ENCODE results near the gene CDH12.
"Not testable (repeated sequence)": the region's sequence is repeated elsewhere in the genome, so short reads cannot be mapped to it uniquely, and the experiment has no call there.

The CDH12 gene

DNA sequence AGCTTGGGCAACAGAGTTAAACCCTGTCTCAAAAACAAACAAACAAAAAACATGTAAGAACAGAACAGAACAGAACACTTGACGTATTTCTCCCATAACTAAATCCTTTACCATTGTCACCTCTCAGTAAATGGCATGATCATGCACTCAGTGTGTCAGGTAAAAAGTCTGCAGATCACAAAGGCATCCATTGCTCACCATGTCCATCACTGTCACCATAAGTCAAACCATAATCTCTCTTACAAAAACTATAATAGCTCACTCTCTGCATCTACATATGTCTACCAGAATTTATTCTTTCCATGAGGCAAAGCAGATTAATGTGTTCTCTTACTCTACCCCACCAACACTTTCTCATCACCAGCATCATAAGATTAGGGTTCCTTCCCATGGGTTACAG lies 387.5 kb downstream of the CDH12 start:
- no peak for DNase-seq (ENCODE audit: low read depth, low spot score)

DNA sequence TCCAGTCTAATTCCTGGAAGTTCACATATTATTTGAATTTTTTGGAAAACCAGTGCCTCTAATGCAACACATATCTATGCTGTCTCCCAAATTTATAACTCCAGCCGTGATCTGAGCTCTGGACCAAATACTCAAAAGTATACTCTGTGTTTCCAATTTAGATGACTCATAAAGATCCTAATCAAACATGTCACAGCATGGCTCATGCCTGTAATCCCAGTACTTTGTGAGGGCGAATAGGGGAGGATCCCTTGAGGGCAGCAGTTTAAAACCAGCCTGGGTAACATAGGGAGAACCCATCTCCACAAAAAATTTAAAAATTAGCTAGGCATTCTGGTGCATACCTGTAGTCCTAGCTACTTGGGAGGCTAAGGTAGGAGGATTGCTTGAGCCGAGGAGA lies 388.0 kb downstream of the CDH12 start:
- DNase-seq (ENCODE audit: low read depth, low spot score), result no peak

DNA sequence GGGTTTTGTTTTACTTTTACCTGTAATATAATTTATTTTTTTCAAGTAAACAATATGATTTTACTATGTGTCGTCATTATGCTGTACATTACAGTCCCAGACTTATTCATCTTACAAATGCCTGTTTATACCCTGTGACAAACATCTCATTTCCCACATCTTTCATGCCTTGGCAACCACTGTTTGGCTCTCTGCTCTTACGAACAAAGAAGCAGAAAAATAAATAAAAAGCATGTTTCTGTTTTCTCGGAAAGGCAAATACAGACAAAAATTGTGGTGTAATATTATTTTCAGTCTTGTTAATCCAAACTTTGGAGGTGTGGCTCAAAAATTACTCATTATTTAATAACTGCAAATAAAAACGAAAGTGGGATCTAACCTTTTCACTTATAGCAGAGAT lies 393.0 kb downstream of the CDH12 start:
- no peak for DNase-seq (ENCODE audit: low read depth, low spot score)

DNA sequence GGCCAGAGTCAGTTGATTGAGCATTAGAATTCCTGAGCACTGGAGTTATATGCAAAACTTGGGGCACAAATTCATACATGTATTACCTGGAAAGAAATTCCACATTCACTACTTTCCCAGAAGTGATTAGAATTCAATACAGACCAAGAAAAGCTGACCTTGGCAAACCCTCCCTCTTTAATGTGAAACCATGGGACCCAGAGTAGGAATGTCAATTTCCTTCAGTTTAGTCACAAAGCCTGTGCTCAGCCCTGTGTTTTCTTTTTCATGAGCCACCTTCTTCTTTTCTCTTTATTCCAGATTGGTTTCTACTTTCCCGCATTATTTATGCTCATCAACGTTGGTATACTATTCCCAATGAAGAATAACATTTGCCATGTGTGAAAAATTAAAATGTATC lies 420.2 kb downstream of the CDH12 start:
- no peak for DNase-seq (ENCODE audit: low read depth, low spot score)

DNA sequence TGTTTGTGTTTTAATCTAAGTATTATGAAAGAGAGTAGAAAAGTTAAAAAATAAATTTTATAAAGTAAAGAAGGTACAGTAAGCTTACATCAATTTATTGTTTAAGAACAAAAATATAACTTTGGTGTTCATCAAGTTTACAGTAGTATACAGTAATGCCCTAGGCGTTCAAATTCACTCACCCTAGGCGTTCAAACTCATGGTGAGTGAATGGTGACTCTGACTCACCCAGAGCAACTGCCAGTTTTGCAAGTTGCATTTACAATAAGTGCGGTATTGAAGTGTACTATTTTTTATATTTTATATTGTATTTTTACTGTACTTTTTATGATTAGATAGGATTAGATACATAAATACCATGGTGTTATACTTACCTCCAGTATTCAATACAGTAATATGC lies 421.3 kb downstream of the CDH12 start:
- DNase-seq (ENCODE audit: low read depth, low spot score), result no peak

DNA sequence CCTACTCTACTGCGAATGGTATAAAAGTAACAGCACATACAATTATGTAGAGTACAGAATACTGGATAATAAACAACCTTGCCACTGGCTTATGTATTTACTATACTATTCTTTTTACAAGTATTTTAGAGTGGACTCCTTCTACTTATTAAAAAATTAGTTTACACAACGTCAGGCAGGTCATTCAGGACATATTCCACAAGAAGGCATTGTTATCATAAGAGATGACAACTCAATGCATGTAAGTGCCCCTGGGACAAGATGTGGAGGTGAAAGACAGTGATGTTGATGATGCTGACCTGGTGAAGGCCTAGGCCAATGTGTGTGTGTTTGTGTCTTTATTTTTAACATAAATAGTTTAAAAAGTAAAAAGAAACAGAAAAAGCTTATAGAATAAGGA lies 421.7 kb downstream of the CDH12 start:
- DNase-seq (ENCODE audit: low read depth, low spot score), result no peak

DNA sequence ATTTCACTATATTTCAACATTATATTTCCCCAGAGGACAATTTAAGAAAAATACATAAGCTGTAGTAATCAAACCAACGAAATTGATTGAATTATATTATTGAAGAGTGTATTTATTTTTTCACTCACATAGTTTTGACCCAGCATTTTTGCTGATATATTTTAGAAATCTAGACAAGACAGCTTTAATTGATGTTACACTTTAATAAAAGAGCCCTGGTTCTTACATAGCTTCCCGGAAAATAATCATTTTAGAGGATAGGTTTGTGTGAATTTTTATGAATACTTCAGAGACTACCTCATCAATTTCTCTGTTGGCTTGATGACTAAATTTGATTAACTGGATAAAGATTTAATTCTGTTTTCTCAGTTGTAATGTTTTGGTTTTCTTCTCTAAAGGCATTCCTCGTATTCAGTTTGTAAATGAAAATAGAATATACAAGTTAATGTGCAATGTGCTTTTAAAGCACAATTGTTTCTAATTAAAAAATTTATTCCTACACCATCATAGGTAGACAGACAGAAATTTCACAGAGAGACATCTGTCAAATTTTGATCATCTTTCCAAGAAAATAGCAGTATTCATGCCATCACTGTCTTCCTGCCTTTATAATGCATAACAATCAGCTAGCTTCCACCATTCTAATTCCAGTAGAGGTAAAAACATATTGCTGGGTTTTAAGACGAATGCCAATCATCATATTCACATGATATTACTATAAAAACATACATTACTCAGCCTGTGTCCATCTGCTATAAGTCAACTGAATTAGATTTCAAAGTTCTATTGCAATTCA lies 441.4 kb downstream of the CDH12 start:
- DNase-seq (ENCODE audit: low read depth, low spot score), result no peak

DNA sequence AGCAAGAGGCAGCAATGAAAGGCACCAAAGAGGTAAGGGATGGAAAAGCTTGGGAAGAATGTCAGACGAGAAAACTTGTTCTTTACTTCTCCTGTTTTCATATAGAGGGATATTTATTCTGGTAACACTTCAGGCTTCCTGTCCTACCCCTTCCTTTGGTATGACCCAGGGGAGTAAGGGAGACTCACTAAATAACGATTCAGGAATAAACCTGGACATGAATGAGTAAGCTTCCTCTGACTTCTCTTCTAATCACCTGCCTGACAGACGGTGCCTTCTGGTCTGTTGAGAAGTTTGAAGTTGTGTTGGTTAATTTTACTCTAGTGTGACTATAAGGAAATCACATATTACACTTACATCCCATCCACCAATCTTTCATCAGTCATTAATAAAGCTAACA lies 461.2 kb downstream of the CDH12 start:
- no peak for DNase-seq (ENCODE audit: low read depth, low spot score)

DNA sequence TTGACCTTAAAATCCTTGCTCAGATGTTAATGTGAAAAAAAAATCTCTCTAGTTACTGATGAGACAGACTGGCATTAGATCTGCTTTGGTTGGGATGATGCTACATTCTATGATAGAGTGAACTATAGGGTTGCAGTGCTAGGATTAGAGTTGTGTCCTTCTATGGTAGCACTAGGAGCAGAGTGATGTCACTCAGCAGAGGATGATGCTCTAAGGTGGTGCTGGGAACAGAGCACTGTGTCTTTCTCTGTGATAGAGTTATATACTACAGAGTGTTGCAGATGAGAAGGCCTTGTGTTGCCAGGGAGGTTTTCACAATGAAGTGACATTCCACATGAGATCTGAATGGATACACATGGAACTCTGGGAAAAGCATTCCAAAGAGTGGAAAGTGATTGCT lies 462.3 kb downstream of the CDH12 start:
- no peak for DNase-seq (ENCODE audit: low read depth, low spot score)

DNA sequence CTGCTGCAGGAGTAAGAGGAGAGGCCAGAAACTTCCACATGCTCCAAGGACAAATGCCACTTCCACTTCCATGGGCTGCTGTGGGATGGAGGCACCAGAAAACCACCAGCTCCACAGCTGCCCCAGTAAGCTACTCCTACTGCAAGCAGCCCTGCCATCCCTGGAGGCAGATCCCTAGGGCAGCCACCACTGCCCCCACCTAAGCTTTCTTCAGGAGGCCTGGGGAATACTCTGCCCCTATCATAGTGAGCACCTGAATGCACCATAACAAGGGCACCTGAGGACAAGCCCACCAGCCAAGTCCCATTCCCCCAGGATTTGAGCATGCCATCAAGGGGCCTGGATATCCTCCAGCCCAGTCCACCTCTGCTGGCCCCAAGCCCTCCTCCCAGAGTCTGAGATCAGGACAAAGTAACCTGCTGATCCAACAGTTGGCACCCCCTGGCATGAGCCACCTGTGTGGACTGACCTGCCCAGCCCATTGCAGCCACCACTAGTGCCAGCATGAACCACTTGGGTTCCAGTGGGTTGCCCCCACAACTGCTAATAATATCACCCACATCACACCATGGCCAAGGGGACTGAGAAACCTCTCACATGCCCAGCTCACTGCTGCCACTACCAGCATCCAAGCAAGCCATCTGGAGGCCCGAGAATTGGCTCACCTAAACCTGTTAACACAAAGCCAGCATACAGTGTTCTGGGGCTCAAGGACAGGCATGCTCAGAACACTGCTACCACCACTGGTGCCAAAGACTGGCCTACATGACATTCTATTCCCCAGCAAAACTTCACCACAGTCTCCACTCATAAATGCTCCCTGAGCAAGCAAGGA lies 480.1 kb downstream of the CDH12 start:
- DNase-seq (ENCODE audit: low read depth, low spot score), result no peak

DNA sequence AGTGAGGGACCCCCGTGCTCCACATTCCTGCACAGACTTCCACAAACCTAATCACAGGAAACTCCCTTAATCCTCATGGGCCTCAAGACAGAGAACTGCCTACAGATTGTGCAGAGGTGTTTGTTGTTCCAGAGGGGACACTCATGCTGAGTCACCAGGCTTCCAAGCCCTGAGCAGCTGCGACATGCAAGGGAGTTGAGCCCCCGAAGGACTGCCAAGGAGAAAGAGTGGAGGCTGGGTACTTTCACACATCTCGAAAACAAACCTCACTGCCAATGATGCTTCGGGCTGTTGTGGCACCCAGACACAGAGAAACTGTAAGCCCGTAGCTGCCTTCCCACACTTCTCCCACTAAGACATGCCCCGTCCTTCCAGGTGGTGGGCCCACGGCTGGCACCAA lies 480.8 kb downstream of the CDH12 start:
- no peak for DNase-seq (ENCODE audit: low read depth, low spot score)

DNA sequence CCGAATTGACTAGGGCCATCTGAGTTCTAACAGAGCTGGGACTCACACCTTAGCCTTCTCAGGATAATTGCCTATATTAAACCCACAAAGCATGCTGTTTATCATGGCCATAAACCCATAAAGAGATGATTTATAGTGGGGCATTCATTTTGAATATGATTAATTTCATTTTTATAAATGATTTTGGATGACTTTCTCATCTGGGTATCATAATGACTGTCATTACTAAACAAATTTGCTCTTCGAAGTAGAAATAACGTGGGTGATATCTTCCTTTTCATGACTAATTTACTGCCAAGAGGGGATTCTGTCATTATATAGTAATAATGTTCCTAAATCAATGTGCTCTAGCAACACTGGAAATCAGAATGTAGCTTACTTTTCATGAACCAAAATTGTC lies 498.2 kb downstream of the CDH12 start:
- DNase-seq (ENCODE audit: low read depth, low spot score), result no peak

DNA sequence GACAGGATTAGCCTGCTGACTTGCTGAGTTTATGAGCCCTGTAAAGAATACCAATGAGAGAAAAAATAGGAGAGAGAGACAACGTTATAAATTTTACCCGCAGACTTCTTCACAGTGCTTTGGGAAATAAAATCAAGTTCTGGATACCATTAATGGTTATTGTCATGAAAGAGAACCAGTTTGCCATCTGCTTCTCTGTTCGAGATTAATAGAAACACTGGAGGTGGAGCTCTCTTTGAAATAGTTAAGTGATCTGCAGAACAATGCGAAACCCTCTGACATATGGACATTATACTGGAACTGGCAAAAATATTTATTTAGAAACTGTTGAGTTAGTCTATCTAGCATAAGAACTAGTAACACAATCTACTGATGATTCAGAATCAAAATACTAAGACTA lies 500.7 kb downstream of the CDH12 start:
- DNase-seq (ENCODE audit: low read depth, low spot score), result no peak

DNA sequence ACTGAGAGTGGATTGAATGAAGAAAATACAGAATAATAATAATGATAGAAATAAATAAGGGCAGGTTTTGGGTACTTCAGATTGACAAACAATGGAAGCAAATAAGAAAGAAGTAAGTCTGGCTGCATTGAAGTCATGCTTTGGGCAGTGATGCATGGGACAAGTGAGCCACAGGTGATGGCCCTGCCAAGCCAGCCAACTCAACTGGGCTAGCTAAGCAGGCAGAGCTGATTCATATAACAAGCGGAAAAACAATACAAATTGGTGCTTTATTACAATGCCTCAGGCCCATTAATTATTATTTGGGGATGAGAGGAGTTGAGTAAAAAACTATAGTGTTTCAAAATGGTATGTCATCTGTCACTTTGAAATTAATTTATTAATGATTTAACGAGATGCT lies 502.0 kb downstream of the CDH12 start:
- no peak for DNase-seq (ENCODE audit: low read depth, low spot score)

DNA sequence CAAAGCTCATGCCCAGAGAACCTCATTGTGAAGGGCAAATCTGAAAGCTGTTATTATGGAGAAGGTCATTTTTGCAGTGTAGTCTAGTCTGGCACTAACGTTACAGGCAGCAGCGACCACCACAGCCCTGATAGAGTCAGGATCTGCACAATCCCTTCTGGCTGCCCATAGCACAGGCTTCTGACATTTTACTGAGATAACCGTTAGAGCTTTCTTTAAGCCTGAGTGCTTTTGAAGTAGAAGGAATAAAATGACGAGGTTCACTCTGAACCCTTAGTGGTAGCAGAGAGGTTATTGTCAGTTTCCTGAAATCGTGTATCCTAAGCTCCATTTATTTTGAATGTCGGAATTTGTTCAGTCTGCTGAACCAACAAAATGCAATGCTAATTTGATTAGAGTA lies 505.1 kb downstream of the CDH12 start:
- DNase-seq (ENCODE audit: low read depth, low spot score), result no peak

DNA sequence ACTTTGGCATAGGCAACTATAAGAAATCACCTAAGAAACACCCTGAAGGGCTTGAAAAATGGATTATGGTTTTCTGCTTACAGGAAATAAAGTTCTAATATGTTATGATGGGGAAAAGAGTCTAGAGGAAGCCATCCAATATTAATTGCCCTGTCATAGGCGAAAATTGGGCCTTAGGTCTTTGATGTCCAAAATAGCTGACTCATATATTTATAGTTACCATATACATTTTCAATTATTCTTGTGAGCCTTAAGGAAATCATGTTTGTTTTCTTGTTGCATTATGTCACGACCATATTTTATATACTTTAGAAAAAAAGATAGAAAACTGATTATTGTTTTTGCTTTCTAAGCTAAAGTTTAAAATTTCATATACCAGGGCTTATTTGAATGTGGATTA lies 509.1 kb downstream of the CDH12 start:
- DNase-seq (ENCODE audit: low read depth, low spot score), result no peak

DNA sequence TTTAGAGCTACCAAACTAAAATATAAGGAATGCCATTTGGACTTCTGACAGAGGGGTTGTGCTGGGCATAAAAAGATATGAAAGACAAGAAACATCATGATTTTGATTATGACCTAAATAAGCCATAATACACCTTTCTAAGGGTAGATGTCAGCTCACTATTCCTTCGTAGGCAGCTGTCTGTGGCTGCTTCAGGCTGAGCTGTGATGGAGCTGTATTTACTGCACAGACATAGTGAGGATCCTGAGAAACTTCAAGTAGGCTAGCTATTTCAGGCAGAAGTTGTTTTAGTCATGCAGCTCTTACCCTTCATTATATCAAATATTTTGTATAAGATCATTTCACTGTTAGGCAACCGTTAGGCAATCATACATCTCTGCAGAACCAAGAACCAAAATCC lies 511.7 kb downstream of the CDH12 start:
- no peak for DNase-seq (ENCODE audit: low read depth, low spot score)

DNA sequence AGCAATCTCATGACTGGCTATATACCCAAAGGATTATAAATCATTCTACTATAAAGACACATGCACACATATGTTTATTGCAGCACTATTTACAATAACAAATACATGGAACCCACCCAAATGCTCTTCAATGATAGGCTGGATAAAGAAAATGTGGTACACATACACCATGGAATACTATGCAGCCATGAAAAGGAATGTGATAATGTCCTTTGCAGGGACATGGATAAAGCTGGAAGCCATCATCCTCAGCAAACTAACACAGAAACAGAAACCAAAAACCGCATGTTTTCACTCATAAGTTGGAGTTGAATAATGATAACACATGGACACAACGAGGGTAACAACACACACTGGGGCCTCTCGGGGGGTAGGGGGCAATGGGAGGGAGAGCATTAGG lies 520.2 kb downstream of the CDH12 start:
- DNase-seq (ENCODE audit: low read depth, low spot score), result not testable (repeated sequence)

DNA sequence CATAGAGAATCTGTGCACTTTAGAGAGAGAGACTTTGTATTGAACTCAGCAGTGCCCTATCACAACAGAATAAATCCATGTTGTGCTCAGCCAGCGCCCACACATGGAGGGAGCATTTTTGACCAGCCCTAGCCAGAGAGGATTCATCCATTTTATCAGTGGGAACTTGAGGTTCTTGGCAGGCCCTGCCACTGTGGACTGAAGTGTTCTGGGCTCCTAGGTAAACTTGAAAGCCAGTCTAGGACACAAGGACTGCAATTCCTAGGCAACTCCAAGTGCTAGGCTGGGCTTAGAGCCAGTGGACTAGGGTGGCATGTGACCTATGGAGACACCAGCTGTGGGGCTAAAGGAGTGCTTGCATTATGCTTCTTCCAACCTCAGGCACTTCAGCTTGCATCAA lies 523.5 kb downstream of the CDH12 start:
- no peak for DNase-seq (ENCODE audit: low read depth, low spot score)

DNA sequence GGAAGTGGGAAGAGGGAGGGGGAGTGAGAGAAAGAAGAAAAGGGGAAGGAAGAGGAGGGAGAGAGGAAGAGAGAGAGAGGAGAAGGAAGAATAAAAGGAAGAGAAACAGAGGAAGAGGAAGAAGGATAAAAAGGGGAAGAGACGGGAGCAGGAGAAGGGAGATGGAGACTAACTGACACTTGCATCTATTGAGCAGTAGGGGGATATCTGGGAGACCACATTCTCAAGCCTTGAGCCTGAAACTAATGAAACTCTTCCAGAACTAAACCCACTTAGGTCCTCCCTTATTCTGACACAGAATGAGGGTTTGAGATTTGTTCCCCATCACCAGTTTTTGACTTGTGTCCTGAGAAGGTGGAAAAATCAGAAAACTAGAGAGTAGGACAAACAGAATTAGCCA lies 533.3 kb downstream of the CDH12 start:
- no peak for DNase-seq (ENCODE audit: low read depth, low spot score)

DNA sequence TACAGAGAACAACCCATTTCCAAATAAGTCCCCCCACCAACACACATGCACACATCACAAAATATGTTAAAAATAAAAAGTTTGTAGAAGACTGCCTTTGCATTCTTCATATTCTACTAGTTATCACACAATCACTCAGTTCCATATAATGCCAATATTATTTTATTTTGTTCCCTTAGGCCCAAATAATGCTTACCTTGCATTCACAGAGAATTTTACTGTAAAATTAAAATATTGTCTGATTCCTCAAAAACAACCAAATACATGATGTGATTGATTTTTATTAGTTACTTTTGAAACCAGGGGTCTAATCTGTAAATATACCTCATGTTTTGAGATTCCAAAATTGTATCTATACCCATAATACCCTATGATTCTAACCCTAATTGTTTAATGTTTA lies 536.9 kb downstream of the CDH12 start:
- DNase-seq (ENCODE audit: low read depth, low spot score), result no peak

DNA sequence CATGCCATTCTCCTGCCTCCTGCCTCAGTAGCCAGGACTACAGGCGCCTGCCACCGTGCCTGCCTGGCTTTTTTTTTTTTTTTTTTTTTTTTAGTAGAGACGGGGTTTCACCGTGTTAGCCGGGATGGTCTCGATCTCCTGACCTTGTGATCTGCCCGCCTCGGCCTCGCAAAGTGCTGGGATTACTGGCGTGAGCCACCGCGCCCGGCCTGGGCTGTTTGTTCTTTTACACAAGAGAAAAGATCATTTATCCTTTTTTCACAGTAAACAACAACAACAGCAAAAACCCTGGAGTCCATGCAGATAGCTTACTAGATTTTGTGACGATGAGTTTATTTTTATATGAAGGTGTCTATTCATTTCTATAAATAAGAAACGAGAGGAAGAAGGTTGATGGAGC lies 538.1 kb downstream of the CDH12 start:
- not testable (repeated sequence) for DNase-seq (ENCODE audit: low read depth, low spot score)

DNA sequence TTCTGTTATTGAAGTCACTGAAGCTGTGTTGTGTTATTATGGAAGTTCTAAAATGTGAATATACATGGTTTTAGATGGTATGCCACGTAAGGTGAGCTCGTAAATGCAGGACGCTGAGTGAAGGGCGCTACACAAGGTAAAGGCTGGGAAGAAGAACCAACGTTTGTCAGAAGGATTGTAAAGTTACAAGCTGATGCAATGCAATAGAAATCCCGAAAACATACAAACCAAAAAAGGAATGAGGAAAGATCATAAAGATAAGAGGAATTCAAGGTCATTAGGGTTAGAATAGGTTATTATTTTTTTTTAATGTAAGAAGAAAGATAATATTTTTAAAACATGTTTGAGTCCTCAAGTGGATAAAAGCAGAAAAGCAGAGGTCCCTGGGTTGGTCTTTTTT lies 538.6 kb downstream of the CDH12 start:
- no peak for DNase-seq (ENCODE audit: low read depth, low spot score)
